Astrocyte of the hippocampus (primary cell): ENCODE measurements around the gene CLCN7.
A peak's percentile ranks its signal among the peaks of the same experiment; 100 is the strongest.

Experiments
- DNase-seq: peaks from one replicate; pipeline ENCODE4 v3.0.0; 2011; ENCODE audit warnings: low read depth, low spot score

The CLCN7 gene

DNA sequence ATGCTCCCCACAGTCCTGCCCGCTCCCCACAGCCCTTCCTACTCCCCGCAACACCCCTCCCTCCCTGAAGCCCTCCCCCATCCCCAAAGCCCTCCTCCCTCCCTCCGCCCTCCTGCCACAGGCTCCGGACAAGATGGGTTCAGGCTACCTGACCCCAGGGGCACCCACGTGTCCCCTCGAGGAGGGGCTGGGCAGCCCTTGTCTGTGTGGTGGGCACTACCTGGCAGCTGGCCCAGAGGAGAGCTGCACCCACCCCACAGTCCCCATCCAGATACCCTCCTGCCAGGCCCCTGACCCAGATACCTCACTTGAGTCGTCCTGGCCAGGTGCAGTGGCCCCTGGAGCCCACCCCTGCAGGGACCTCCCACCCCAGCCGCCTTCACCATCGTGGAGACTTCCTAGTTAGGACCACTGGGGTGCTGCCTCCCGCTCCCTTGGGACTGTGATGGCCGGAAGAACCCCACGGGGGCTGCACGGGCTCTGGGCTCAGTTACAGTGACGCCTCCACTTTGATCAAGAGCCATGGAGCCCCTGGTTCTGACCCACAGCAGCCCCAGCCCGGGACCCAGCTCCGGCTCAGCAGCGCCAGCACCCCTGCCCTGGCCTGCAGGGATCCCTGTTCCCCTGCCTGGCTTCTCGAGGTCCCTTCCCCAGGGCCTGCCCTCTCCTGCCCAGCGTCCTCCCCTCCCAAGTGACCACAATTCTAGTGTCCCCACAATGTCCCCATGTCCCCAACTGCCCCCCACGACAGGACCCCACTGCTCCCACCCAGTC is 43.1 kb downstream of the CLCN7 start:
- no peak for DNase-seq

DNA sequence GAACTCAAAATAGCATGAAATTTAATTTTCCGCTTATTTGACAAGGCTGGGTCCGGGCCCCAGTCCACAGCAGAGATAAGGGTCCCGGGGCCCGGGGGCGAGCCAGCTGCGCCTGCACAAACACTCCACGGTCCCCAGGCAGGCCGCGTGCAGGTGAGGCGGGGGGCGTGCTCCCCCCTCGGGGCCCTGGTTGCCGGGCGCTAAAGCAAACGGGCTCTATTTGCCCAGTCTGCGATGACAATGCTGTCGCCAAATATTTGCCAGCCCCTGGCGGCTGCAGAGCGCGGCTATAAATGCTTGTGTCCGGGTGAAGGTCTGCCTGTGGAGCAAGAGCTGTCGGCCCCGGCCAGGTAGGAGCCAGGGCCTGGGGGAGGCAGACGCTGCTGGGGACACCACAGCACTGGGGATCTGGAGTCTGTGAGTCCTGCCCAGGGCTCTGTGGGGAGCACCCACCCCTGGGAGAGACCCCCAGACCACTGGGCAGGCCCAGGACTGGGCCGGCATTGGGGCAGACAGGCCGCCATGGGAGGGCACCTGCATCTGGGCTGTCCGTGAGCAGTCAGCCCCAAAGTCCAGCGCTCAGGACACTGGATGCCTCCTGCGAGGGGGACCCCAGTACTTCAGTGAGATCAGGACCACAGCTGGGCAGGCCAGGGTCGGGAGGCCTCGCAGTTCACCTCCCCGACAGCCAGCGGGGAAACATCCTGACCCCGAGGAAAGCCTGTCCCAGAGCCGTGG is 43.9 kb downstream of the CLCN7 start, which contains the start of gene PERCC1:
Gene PERCC1, plus strand, starts transcription at position 320 of the 738 bp plus-strand sequence. CDS start 1,516 bp downstream, outside the sequence.
- DNase-seq: peak; percentile 14

GRCh38 chr16:1430214-1430758 is 44.5 kb downstream of the CLCN7 start:
- no peak for DNase-seq

- no peak for DNase-seq
Observed at GRCh38 chr16:1429631-1430030, 45.2 kb downstream of the CLCN7 start.

DNA sequence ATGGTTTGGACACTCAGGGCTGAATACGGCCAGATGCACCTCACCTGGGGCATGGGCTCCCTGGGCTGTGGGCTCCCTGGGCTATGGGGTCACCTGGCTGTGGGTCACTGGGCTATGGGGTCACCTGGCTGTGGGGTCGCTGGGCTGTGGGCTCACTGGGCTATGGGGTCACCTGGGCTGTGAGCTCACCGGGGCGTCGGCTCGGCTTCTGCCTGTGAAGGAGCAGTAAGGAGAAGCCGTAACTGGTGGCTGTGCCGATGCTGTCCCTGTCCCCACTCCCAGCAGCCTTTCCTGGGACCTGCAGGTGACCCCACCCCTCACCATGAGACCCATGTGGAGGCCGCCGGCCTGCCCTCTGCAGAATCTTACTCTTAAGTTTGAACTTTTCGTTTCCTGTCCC is 45.8 kb downstream of the CLCN7 start:
- DNase-seq: no peak

DNA sequence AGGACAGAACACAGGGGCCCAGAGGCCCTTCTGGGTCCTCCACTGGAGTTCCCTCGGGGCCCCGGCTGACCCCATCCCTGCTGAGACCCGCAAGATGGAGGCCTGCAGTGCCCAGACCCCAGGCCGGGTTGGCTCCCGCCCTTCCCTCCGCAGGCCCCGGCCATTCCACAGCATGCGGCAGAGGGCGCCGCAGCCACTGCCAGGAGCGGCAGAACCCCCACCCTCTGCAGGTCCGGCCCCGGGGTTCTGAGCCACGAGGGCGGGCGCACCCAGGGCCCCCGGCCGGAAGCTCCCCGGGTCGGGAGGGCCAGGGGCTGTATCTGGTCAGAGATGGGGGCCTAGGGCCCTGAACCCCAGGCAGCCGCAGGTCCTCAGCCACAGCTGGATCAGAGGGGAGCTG is 46.3 kb downstream of the CLCN7 start:
- DNase-seq: peak; percentile 41

DNA sequence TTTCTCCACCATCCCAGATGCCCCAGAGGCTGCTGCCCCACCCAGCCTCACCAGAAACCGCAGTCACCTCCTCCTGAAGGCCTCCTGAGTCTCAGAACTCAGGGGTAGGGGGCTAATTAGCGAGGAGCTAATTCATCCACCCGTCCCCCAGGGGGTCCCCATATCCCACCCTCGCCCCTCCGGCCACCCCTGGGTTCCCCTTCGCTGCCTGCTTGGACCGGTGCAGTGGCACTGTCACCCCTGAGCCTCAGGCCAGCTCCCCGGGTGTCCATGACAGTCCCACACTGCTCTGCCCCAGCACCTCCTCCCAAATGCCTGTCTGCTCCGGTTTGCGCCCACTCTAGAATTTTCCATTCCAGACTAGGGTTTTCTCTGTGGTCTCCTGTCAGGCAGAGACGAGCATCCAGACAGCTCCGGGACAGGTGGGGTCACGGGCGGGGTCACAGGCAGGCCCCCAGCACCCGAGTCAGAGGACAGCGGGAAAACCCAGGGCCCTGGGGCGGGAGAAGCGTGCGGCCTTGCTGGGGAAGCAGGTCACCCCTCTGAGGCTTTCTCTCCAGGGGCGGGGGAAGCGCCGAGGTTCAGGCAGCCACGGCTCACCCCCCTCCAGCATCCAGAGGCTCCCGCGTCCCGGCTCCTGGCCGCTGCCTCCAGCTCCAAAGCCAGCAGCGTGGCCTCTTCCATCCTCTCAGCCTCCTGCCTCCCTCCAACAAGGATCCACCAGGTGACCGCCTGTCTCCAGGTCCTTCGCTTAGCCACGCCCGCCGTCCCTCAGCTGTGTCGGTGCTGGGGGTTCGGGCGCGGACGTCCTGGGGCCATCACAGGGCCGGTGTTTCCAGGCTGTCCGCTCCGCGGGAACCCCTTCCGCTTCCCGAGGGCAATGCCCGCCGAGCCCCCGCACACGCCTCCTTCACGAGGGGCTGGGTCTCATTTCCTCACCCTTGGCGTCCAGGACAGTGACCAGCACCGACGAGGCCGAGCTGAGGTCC is 47.1 kb downstream of the CLCN7 start:
- no peak for DNase-seq

GRCh38 chr16:1426734-1427471 is 47.9 kb downstream of the CLCN7 start:
- no peak for DNase-seq

DNA sequence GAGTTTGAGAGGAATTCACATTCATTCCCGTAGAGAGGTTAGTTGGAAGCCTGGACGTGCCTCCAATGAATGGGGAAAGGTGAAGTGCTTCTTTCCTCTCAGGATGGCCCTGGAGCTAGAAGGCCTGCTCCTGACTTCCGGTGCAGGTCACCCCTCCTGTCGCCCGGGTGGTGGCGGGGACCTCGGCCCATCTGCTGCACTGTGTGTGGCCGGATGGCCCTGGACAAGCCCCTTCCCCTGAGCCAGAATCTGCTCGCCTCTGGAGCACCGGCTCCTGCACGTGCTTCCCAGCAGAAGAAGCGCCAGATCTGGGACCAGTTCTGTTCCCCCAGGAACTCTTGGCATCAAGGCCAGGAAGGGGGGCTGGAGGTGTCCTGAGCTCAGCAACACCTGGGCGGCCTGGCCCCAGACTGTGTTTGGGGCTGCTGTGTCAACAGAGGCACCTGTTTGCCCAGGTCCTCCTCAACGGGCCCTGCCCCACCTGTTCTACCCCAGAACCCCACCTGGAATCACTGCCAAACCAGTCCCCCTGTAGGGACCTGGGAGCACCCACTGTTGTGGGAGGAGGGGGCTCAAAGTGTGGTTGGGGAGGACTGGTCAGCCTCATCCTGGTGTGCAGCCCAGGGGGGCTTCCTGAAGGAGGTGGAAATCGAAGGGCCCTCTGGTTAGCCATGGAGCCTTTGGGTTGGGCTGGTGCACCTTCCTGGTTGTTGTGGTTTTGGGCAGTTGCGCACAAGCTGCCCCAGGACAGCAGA is 49.0 kb downstream of the CLCN7 start:
- DNase-seq: no peak

DNA sequence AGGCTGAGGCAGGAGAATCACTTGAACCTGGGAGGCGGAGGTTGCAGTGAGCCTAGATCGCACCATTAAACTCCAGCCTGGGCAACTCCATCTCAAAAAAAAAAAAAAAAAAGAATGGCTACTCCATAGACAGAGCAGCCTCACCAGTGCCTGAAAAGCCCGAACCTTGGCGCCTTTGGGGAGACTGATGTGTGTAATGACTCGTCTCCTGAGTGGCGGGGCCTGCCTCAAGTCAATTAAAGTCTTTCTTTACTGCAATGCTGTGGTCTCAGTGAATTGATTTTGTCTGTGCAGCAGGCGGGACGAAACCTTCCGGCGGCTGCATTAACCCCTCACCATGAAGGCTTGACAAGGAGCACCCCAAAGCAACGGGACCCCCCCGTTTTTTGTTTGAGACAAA is 50.8 kb downstream of the CLCN7 start:
- no peak for DNase-seq

GRCh38 chr16:1422076-1422475 is 52.8 kb downstream of the CLCN7 start:
- DNase-seq: no peak

- DNase-seq: peak; percentile 17
Observed at GRCh38 chr16:1420111-1420539, 54.7 kb downstream of the CLCN7 start.

GRCh38 chr16:1416521-1416941 is 58.3 kb downstream of the CLCN7 start:
- no peak for DNase-seq

DNA sequence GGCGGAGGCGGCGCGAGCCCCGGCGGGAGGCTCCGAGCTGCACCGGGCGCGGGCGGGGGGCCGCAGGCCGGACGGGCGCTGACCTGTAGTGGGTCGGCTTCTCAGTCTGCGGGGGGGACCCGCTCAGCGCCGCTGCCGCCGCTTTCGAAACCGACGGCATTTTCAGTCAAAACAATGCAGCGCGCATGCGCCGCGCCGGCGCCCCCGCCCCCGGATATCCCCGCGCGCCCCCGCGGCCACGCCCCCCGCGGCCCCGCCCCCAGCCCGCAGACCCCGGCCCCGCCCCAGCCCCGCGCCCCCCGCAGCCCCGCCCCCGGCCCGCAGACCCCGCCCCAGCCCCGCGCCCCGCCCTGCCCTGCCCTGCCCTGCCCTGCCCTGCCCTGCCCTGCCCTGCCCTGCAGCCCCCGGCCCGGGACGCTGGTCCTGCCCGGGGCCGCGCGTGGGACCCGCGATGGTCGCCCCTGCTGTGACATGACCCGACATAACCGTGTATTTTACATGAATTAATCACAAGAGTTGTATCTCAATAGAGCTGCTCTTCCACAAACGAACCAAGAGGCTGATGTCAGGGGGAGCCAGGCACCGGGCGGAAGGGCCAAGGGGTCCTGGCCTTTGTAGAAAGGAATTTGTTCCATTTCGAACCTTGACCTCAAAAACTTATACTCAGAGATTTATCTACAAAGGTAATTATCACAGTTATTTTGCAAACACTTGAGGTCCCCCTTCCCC is 60.1 kb downstream of the CLCN7 start, which contains the start of gene UNKL:
Gene UNKL, minus strand, starts transcription at position 173 of the 729 bp plus-strand sequence. Its CDS starts 13 bp downstream, at position 160.
- DNase-seq: peak; percentile 86

- DNase-seq: peak; percentile 75
Observed at GRCh38 chr16:1413684-1414531, 60.9 kb downstream of the CLCN7 start.

- no peak for DNase-seq
Observed at GRCh38 chr16:1412847-1413246, 62.0 kb downstream of the CLCN7 start.

GRCh38 chr16:1408171-1408837 is 66.5 kb downstream of the CLCN7 start:
- peak; percentile 96 for DNase-seq

DNA sequence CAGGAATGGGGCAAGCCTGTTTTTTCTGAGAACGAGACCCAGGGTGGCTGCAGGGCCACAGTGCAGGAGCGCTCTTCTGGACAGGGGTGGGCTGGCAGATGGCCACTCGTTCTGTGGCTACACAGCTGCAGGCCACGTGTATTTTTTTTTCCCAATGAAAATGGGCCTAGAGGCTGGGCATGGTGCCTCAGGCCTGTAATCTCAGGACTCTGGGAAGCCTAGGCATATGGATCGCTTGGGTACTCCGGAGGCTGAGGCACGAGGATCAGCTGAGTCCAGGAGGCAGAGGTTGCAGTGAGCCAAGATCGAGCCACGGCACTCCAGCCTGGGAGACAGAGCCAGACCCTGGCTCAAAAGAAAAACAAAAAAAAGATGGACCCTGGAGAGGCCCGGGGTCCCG is 67.1 kb downstream of the CLCN7 start:
- DNase-seq: peak; percentile 30
